HEK293T (cell line): ENCODE results near the gene NHEJ1.

ENCODE experiments used
- LEF1 ChIP-seq: fragments of 450-650 bp; IDR thresholded peaks from 2 replicates; pipeline ENCODE4 v1.6.1; 2017; ENCODE audit warnings: mild to moderate bottlenecking, borderline replicate concordance
- TARDBP ChIP-seq: fragments of 450-650 bp; IDR thresholded peaks from 2 replicates; pipeline ENCODE4 v1.6.1; 2016

- no peak for TF ChIP-seq TARDBP
- TF ChIP-seq LEF1: no peak
These were observed 74.4 kb downstream of the NHEJ1 start for GRCh38 chr2:219086196-219086595.
